Inflammatory macrophage (primary cell): Measurements from ENCODE around the gene MEN1.
"Not testable (repeated sequence)": the region's sequence is repeated elsewhere in the genome, so short reads cannot be mapped to it uniquely, and the experiment has no call there.

Source experiments
- DNase-seq, 2 donors: peaks; one replicate each; pipeline ENCODE4 v3.0.0-alpha.2; 2020 to 2022

The MEN1 gene

GRCh38 chr11:64845776-64846129 lies 35.4 kb upstream of the MEN1 start:
- DNase-seq: not testable (repeated sequence)

GRCh38 chr11:64845129-64845775 lies 34.9 kb upstream of the MEN1 start:
- no peak for DNase-seq

- peak; percentile 62 to 72 for DNase-seq
These were observed 34.2 kb upstream of the MEN1 start, which contains the start of gene CDC42BPG for GRCh38 chr11:64844330-64845128. Gene CDC42BPG (minus strand): TSS chr11:64844653. CDS start chr11:64844569, 84 bp downstream.

- DNase-seq: no peak
These were observed 33.5 kb upstream of the MEN1 start for GRCh38 chr11:64843686-64844329.

- no peak for DNase-seq
These were observed 32.7 kb upstream of the MEN1 start for GRCh38 chr11:64842851-64843685.

- DNase-seq: no peak
These were observed 32.0 kb upstream of the MEN1 start for GRCh38 chr11:64842366-64842759.

- no peak for DNase-seq
These were observed 31.4 kb upstream of the MEN1 start for GRCh38 chr11:64841592-64842365.

GRCh38 chr11:64839887-64840782 lies 29.8 kb upstream of the MEN1 start:
- DNase-seq: no peak

- DNase-seq: no peak
These were observed 29.0 kb upstream of the MEN1 start for GRCh38 chr11:64839335-64839734.

GRCh38 chr11:64838600-64839334 lies 28.4 kb upstream of the MEN1 start:
- no peak for DNase-seq

GRCh38 chr11:64837887-64838351 lies 27.6 kb upstream of the MEN1 start:
- no peak for DNase-seq

- DNase-seq: no peak
These were observed 26.2 kb upstream of the MEN1 start for GRCh38 chr11:64836448-64837072.

GRCh38 chr11:64835616-64836447 lies 25.5 kb upstream of the MEN1 start:
- DNase-seq: no peak

- DNase-seq: no peak
These were observed 24.6 kb upstream of the MEN1 start for GRCh38 chr11:64834723-64835615.

- no peak for DNase-seq
These were observed 23.8 kb upstream of the MEN1 start for GRCh38 chr11:64834031-64834722.

GRCh38 chr11:64833509-64833908 lies 23.2 kb upstream of the MEN1 start:
- DNase-seq: no peak

GRCh38 chr11:64833198-64833502 lies 22.8 kb upstream of the MEN1 start:
- no peak for DNase-seq
